ENCODE results near the gene FXYD4. TPM values are rescaled to one million over a fixed set of nuclear protein-coding genes. Genes with fewer than 3 reads are reported as not detected.

The FXYD4 gene
- total and polyA plus RNA-seq, 7 donors, result not detected

DNA sequence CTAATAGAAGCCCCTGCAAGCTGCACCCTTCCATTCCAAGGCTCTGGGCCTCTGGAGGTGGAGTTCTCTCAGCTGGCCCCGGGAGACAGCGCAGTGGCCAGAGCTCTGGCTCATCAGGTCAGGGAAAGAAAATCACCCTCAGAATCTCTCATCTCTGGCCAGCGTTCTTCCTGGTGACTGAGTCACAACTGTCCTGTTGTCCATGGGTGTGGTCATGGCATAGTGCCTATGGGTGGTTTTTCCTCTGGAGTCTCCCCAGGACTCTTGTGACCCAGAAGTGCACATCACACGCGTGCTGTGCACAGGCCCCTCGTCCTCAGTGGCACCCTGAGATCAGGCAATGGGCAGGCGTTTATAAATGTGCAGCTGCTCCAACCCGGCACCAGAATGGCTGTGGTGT lies 27.4 kb upstream of the FXYD4 start:
- intact Hi-C loops (cut with DNase I), result no loop called here
- TF ChIP-seq EP300 (IDR thresholded peaks at IDR 0.05) (no peak), POLR2A (IDR thresholded peaks at IDR 0.05) (no peak), POLR2AphosphoS5 (IDR thresholded peaks at IDR 0.05) (no peak)
- TF ChIP-seq, protein P1, sequence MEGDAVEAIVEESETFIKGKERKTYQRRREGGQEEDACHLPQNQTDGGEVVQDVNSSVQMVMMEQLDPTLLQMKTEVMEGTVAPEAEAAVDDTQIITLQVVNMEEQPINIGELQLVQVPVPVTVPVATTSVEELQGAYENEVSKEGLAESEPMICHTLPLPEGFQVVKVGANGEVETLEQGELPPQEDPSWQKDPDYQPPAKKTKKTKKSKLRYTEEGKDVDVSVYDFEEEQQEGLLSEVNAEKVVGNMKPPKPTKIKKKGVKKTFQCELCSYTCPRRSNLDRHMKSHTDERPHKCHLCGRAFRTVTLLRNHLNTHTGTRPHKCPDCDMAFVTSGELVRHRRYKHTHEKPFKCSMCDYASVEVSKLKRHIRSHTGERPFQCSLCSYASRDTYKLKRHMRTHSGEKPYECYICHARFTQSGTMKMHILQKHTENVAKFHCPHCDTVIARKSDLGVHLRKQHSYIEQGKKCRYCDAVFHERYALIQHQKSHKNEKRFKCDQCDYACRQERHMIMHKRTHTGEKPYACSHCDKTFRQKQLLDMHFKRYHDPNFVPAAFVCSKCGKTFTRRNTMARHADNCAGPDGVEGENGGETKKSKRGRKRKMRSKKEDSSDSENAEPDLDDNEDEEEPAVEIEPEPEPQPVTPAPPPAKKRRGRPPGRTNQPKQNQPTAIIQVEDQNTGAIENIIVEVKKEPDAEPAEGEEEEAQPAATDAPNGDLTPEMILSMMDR (IDR thresholded peaks at IDR 0.05), result no peak
- Histone ChIP-seq H3K36me3 (no peaks in the 10 kb centered on the region), H3K27ac (no peak overlapping the region), H3K4me3 (no peak overlapping the region), H3K27me3 (peaks cover 0 to 10% (median 0%) of the 10 kb centered on the region in 3 donors), H3K9me3 (no peaks in the 10 kb centered on the region), H3K4me1 (no peaks in the 10 kb centered on the region)
- DNase-seq, result no peak
- WGBS, 2 donors, result 61 to 86% methylated on average over 8 of the region's 8 CpGs

GRCh38 chr10:43347997-43348396 lies 23.4 kb upstream of the FXYD4 start:
- no peak for DNase-seq
- TF ChIP-seq EP300 (IDR thresholded peaks at IDR 0.05), result no peak
- no peak for TF ChIP-seq POLR2A (IDR thresholded peaks at IDR 0.05)
- TF ChIP-seq POLR2AphosphoS5 (IDR thresholded peaks at IDR 0.05), result no peak
- TF ChIP-seq, protein P1 (IDR thresholded peaks at IDR 0.05), result no peak
- Histone ChIP-seq H3K4me3 (no peak overlapping the region), H3K36me3 (no peaks in the 10 kb centered on the region), H3K27ac (no peak overlapping the region), H3K27me3 (peaks cover 0 to 17% (median 8%) of the 10 kb centered on the region in 3 donors), H3K9me3 (no peaks in the 10 kb centered on the region), H3K4me1 (peaks cover 0 to 9% (median 2%) of the 10 kb centered on the region in 4 donors)
- WGBS, 2 donors, result 90 to 93% methylated on average over 4 of the region's 4 CpGs
- intact Hi-C loops (cut with DNase I), result loop anchor here (1.0 to 5.0 kb wide), 2 partner anchors 55 to 114 kb away; no protein-coding TSS in a partner anchor

DNA sequence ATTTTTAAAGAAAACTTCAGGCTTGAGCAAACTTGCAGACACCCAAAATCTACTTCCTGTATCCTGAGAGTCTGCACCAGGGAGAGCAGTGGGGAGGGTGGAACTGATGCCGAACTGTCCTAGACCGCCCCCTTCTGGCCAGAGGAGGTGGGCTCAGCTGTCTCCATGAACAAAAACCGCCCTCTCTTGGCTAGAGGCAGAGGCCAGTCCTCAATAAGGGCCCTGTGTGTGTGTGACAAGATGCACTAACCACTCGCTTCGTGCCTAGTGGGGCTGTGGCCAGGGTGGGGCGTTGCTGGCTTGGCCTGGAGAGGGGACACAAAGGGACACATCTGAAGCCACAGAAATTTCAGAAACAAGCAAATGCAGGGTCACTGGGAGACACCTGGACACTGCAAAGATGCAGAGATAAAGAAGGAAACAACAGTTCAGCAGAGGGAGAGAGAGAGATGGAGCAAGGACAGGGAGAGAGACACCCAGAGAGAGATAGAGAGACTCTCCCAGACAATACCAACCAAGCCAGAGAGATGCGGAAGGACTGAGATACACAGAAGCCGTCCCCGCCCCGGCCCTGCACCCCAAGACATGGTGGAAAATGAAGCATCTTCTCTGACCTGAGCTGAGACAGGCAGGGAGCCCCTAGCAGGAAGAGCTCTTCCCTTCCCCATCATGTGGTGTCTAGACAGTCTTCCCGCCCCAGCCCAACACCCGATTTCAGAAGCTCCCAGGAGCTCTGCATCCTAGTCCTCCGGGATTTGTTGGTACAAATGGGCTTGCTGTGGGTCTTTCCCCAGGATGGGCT lies 22.7 kb upstream of the FXYD4 start:
- H3K36me3 ChIP-seq, result no peaks in the 10 kb centered on the region
- H3K27ac ChIP-seq, result no peak overlapping the region
- intact Hi-C loops (cut with DNase I), result loop anchor here (1.0 to 5.0 kb wide), 2 partner anchors 55 to 114 kb away; no protein-coding TSS in a partner anchor
- TF ChIP-seq, protein P1 (IDR thresholded peaks at IDR 0.05), result peak; percentile 50 to 80 (median 76)
- TF ChIP-seq EP300 (IDR thresholded peaks at IDR 0.05) (no peak), POLR2A (IDR thresholded peaks at IDR 0.05) (no peak)
- peak; percentile 89 for DNase-seq
- no peak overlapping the region for H3K4me3 ChIP-seq
- H3K27me3 ChIP-seq, result peaks cover 0 to 17% (median 8%) of the 10 kb centered on the region in 3 donors
- H3K9me3 ChIP-seq, result no peaks in the 10 kb centered on the region
- peaks cover 0 to 9% (median 2%) of the 10 kb centered on the region in 4 donors for H3K4me1 ChIP-seq
- 52 to 53% methylated on average over 13 of the region's 13 CpGs for WGBS, 2 donors

GRCh38 chr10:43350156-43350555 lies 21.3 kb upstream of the FXYD4 start:
- WGBS, 2 donors, result 13 to 66% methylated on average over 7 of the region's 7 CpGs
- Histone ChIP-seq H3K27ac (no peak overlapping the region), H3K4me1 (peaks cover 0 to 9% (median 2%) of the 10 kb centered on the region in 4 donors), H3K9me3 (no peaks in the 10 kb centered on the region), H3K27me3 (peaks cover 0 to 17% (median 8%) of the 10 kb centered on the region in 3 donors), H3K4me3 (no peak overlapping the region), H3K36me3 (no peaks in the 10 kb centered on the region)
- no peak for DNase-seq
- TF ChIP-seq, protein P1 (IDR thresholded peaks at IDR 0.05), result no peak
- no peak for TF ChIP-seq POLR2AphosphoS5 (IDR thresholded peaks at IDR 0.05)
- no peak for TF ChIP-seq EP300 (IDR thresholded peaks at IDR 0.05)
- TF ChIP-seq POLR2A (IDR thresholded peaks at IDR 0.05), result no peak
- intact Hi-C loops (cut with DNase I), result no loop called here

Measured in sigmoid colon (tissue), 7 donors.